Suprapubic skin (tissue), 3 donors: ENCODE data around the gene HAUS7.

ENCODE experiments used
- CTCF ChIP-seq, 2 donors: fragments of 200-600 bp in 1 of 2; fragments of 450-650 bp in 1 of 2; sonication (generic) in 1 of 2; IDR thresholded peaks; one replicate each; pipeline ENCODE4 v1.5.1; 2016 to 2019; ENCODE audit warnings: antibody characterized with exemption in 2 of 2, mild to moderate bottlenecking in 1 of 2, moderate library complexity in 1 of 2
- EP300 ChIP-seq: sonication (generic); formaldehyde crosslinking; IDR thresholded peaks from one replicate; pipeline ENCODE4 v1.6.1; 2017; ENCODE audit warnings: antibody characterized with exemption
- POLR2A ChIP-seq, 2 donors: fragments of 450-650 bp; IDR thresholded peaks; one replicate each; pipeline ENCODE4 v1.6.1; 2017; ENCODE audit warnings: antibody characterized with exemption in 2 of 2, mild to moderate bottlenecking in 2 of 2, moderate library complexity in 2 of 2

DNA sequence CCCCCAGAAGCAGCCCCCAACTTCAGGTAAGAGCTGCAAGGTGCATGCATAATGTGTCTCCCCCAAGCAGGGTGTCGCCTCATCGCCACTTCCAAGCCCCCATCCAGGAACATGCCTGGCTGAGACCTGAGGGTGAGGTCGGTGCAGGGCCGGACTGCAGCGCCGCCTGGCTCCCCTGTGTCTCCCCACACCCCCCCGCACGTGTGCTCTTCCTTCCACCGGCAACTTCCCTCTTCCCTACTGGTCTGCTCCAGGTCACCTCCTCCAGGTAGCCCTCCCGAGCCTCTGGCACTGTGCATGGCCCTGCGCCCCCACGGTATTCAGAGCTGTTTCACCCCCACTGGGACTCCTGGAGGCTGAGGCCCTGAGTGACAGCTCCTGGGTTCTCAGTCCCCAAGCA lies 22.2 kb upstream of the HAUS7 start:
- TF ChIP-seq CTCF (IDR thresholded peaks at IDR 0.05) (no peak), POLR2A (IDR thresholded peaks at IDR 0.05) (no peak), EP300 (no peak)
